Measurements from ENCODE around the gene PGF.

Gene PGF

GRCh38 chr14:74915826-74916225 is 39.6 kb downstream of the PGF start:
- no peak for DNase-seq

- DNase-seq: no peak
Observed at GRCh38 chr14:74915426-74915825, 40.0 kb downstream of the PGF start.

- peak; percentile 9 for DNase-seq
Observed at GRCh38 chr14:74913986-74914573, 41.3 kb downstream of the PGF start.

- no peak for DNase-seq
Observed at GRCh38 chr14:74913393-74913910, 41.9 kb downstream of the PGF start.

GRCh38 chr14:74912801-74913200 is 42.6 kb downstream of the PGF start:
- no peak for DNase-seq

GRCh38 chr14:74912111-74912510 is 43.3 kb downstream of the PGF start:
- no peak for DNase-seq

- DNase-seq: no peak
Observed at GRCh38 chr14:74911704-74912103, 43.7 kb downstream of the PGF start.

- no peak for DNase-seq
Observed at GRCh38 chr14:74911221-74911620, 44.2 kb downstream of the PGF start.

GRCh38 chr14:74910556-74910955 is 44.8 kb downstream of the PGF start:
- DNase-seq: no peak

- DNase-seq: no peak
Observed at GRCh38 chr14:74909911-74910310, 45.5 kb downstream of the PGF start.

- no peak for DNase-seq
Observed at GRCh38 chr14:74909501-74909900, 45.9 kb downstream of the PGF start.

- DNase-seq: no peak
Observed at GRCh38 chr14:74908861-74909341, 46.5 kb downstream of the PGF start.

- DNase-seq: no peak
Observed at GRCh38 chr14:74907744-74908143, 47.7 kb downstream of the PGF start.

GRCh38 chr14:74906925-74907521 is 48.4 kb downstream of the PGF start:
- DNase-seq: no peak

- DNase-seq: peak; percentile 44
Observed at GRCh38 chr14:74905595-74906142, 49.7 kb downstream of the PGF start.

- DNase-seq: no peak
Observed at GRCh38 chr14:74904635-74905503, 50.5 kb downstream of the PGF start.

GRCh38 chr14:74902941-74903705 is 52.3 kb downstream of the PGF start:
- DNase-seq: no peak

- DNase-seq: no peak
Observed at GRCh38 chr14:74898694-74899093, 56.7 kb downstream of the PGF start.

GRCh38 chr14:74898083-74898482 is 57.3 kb downstream of the PGF start:
- DNase-seq: no peak

GRCh38 chr14:74897642-74898041 is 57.8 kb downstream of the PGF start:
- no peak for DNase-seq

- DNase-seq: no peak
Observed at GRCh38 chr14:74896400-74896799, 59.0 kb downstream of the PGF start.

GRCh38 chr14:74893614-74894091 is 61.7 kb downstream of the PGF start:
- DNase-seq: peak; percentile 90

All from MV-4-11 (cell line).